HG02623 (cell line): ENCODE data around the gene RLF.
"Not testable (repeated sequence)": the region's sequence is repeated elsewhere in the genome, so short reads cannot be mapped to it uniquely, and the experiment has no call there.

ENCODE experiments used
- ATAC-seq: cut with Tn5 transposase; IDR thresholded peaks from one replicate; pipeline ENCODE4 v1.9.1; 2021; ENCODE audit warnings: moderate library complexity; ENCODE audit not compliant: unreplicated experiment

Gene RLF

DNA sequence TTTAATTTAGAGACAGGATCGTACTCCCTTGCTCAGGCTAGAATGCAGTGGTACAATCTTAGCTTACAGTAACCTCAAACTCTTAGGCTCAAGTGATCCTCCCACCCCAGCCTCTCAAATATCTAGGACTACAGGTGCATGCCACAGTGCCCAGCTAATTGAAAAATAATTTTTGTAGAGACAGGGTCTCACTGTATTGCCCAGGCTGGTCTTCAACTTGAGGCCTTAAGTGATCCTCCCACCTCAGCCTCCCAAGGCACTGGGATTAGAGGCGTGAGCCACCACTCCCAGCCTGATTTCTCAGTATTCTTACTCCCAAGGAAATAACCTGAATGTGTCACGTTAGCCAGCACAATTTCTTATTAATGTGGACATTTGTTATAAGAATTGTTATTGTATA is 9.8 kb downstream of the RLF start:
- ATAC-seq = no peak

DNA sequence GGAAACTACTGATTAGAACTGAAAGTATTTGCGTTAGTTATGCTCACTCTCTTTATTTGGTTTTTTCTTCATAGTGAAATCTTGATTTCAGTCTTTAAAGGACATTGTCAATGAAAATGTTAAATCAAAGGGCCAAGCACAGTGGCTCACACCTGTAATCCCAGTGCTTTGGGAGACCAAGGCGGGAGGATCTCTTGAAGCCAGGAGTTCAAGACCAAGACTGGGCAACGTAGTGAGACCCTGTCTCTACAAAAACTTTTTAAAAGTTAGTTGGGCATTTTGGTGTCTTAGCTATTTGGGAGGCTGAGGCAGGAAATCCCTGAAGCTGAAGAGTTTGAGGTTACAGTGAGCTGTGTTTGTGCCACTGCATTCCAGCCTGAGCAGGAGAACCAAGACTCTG is 13.6 kb downstream of the RLF start:
- ATAC-seq = no peak

DNA sequence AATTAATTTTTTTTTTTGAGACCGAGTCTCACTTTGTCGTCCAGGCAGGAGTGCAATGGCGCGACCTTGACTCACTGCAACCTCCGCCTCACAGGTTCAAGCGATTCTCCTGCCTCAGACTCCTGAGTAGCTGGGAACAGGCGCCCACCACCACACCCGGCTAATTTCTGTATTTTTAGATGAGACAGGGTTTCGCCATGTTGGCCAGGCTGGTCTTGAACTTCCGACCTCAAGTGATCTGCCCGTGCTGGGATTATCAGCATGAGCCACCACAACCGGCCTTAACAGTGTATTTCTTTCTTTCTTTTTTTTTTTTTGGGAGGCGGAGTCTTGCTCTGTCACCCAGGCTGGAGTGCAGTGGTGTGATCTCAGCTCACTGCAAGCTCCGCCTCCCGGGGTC is 15.8 kb downstream of the RLF start:
- not testable (repeated sequence) for ATAC-seq

DNA sequence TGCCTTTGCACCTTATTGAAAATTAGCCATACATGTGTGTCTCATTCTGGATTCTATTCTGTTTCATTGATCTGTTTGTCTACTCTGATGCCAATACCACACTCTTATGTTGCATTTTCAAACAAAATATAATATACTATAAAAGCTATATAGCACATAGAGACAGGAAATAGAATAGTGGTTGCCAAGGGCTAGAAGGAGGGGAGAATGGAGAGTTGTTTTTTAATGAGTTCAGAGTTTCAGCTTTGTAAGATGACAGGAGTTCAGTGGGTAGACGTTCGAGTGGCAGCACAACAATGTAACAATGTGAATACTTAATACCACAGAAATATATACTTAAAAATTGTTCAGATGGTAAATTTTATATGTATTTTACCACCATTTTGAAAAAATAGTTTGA is 17.0 kb downstream of the RLF start:
- ATAC-seq = no peak

DNA sequence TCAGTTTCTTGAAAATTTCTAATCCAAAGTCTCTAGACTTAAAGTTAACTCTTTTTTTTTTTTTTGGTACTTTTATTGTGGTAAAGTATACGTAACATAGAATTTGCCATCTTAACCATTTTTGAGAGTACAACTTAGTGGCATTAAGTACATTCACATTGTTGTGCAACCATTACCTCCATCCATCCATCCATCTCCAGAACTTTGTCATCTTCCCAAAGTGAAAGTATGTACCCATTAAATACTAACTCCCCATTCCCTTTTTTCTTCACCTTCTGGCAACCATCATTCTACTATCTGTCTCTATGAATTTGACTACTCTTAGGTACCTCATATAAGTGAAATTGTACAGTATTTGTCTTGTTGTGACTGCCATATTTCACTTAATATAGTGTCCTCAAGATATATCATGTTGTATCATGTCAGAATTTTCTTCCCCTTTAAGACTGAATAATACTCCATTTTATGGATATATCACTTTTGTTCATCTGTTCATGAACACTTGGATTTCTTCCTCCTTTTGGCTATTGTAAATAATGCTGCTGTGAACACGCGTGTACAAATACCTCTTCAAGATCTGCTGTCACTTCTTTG is 18.4 kb downstream of the RLF start:
- ATAC-seq = no peak

DNA sequence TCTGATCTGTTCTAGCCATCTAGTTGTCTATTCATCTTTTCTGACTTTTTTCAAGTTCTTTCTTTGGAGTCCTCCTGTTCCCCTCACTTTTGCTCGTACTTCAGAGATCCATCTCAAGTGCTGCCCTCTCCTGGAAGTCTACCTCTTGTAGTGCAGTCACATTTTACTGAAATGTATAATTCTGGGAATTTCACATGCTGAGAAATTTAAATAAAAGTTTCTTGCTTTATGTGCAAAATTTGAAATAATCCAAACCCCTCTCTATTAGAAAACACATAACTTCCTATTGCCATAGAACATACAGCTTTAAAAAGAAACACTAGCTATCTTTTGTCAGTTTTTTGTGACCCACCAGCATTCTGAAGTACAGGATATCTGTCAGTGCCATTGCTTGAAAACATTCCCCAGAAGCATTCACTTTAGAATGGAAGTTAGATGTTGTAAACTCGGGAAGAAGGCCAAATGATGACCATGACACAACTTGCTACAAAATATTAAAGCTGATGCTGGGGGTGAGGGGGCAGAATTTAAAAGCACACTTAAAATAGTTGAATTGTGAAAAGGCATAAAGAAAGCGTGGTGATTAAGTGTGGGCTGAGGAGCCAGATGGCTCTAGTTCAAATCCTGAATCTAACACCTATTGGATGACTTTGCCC is 22.0 kb downstream of the RLF start:
- ATAC-seq = no peak

DNA sequence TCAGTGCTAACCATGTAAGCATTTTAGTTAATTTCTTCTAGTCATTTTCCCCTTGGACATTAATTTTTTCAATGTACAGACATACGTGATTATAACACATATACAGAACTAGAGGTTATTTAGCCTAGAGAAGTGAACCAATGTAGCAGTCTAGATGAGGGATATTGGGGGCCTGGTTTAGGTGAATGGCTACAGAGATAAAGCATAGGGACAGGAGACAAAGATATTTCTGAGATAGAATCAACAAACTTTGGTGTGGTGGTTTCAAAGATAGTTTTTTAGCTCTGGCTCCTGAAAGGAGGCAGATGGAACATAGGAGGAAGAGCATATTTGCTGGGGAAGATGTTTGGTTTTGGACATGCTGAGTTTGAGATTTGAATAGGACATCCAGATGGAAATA is 23.0 kb downstream of the RLF start:
- no peak for ATAC-seq

DNA sequence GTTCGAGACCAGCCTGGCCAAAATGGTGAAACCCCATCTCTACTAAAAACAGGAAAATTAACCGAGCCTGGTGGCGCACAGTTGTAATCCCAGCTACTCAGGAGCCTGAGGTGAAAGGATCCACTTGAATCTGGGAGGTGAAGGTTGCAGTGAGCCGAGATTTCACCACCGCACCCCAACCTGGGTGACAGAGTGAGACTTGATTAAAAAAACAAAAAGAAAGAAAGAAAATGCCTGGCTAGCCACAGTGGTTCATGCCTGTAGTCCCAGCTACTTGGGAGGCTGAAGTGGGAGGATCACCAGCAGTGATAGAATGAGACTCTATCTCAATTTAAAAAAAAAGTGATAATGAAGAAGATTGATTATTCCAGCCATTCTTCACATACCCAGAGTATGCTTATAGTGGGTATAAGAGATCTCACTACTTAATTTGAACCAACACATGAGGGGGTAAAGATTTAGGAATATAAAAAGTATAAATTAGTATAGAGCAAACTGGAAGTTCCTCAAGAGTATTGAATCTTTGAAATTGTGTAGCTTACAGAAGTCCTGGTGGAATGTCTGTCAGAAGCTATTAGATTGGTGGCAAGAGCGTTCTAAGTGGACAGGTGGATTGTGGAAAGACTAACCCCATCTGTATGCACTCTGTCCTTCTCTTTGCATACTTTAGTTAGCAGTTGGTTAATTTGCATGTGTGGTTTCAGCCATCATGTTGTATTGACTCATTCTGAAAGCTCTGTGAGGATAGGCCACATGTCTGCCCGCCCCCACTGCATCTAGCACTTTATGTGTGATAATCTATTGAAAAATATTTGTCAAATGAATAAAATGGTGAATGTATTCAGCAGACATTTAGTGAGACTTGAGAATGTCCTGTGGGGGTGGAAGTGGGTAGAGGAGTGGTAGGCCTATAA is 25.0 kb downstream of the RLF start:
- peak; percentile 94 for ATAC-seq

DNA sequence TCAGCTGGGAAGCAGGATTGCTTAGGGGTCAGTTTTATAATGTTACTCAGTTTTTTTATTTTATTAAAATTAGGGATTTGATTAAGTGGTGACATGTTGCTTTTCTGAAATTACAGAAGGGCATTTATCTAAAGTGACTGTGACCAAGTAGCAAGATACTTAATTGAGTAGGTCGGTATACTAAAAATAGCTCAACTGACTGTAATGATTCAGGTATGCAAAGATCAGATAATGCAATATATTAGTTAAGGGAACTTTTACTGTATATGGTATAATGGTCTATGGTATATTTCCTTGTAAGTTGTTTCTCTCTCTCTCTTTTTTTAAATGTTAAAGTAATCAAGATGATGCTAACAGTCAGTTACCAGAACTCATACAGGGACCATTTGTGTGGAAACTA is 26.2 kb downstream of the RLF start:
- no peak for ATAC-seq

DNA sequence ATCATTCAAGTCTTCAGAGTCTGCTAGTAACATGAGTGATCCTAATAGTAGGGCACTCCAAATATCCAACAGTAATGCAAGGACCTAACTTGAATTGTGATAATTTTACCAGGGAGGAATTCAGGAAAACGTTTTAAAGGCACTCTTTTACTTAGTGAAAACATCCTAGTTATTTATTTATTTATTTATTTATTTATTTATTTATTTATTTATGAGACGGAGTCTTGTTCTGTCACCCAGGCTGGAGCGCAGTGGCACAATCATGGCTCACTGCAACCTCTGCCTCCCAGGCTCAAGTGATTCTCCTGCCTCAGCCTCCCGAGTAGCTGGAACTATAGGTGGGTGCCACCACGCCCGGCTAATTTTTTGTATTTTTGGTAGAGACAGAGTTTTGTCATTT is 33.5 kb downstream of the RLF start:
- not testable (repeated sequence) for ATAC-seq

DNA sequence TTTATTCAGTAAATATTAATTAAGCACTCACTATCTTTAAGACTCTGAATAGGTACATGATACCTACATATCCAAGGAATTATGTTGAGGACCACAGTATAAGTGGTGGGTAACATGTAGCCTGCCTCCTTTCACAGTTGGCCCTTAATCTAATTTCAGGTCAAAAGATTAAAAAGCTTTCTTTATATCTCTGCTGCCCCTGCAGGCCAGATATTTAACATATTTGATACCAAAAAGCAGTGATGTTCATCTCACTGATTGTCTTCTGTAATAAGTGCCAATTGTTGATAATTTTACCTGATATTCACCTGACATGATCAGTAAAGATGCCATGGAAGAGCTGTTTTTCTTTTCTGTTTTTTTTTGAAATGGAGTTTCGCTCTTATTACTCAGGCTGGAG is 36.5 kb downstream of the RLF start:
- no peak for ATAC-seq

DNA sequence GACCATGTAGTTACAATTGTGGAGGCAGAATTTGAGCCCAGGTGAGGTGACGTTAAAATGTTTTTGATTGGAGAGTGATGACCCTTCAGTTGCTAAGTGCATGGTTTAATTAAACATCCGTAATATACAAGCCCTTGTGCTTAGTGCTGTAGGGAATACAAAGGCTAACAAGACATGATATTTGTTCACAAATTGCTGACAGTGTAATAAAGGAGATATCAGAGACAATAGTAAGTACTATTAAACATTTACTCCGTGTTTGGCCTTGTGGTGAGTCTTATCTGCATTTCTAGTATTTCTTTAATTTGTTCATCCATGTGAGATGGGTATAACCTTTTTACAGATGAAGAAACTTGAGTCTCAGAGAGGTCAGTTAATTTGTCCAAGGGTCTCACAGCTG is 37.9 kb downstream of the RLF start:
- no peak for ATAC-seq

DNA sequence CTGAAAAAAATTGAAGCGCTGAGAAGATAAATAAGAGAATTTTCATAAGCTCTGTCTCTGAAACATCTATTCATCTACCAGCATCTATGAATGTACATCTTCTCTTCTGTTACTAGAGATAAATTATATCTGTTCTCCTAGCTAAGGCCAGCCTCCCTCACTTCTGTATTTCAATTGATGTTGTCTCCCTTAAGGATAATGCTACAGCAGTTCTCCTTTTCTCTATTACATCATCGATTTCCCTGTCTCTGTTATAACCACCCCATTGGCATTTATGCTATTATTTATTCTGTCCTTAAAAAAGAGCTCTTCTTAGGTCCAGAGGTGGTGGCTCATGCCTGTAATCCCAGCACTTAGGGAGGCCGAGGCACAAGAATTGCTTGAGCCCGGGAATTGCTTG is 43.7 kb downstream of the RLF start:
- no peak for ATAC-seq

DNA sequence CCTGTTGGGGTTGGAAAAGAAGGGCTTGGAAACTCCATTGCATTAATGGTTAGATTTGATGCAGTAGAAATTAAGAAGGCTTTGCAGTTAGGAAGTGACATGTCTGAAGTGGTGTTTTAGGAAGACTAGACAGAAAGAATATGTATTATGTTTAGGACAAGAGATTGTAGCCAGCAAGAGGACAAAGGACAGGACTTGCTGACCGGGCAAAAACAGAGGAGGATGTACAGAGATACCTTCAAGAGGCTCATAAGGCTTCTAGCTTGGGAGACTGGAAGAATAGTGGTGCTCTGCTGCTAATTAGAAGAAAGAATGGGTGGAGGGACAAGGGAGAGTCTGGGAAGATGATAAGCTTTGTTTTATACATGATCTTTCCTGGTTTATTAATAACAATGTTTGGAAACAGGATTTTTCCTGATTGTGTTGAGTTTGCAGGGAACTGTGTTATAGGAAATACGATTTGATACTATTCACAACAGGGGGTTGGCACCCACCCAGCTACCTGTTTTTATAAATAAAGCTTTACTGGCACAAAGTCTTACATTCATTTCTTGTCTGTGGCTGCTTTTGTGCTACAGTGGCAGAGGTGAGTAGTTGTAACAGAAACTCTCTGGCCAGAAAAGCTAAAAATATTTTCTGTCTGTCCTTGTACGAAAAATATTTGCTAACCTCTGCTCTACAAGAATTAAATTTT is 49.5 kb downstream of the RLF start:
- no peak for ATAC-seq

DNA sequence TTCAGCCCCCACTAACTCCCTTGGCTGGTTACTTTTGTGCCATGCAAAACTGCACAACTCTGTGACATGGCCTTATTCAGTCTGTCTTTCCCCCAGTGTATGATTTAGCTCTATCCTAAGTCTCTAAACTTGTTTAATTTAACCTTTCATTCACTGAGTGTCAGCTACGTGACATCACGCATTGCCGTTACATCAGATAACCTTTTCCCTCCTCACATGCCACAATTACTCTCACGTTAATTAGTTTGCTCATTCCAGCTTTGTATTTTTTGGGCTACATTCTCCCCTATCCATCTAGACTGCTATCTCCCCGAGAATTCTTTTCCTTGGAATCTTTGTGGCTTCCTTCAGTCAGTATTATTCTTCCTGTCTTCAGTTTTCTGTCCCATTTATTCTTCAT is 57.1 kb downstream of the RLF start:
- ATAC-seq = no peak

DNA sequence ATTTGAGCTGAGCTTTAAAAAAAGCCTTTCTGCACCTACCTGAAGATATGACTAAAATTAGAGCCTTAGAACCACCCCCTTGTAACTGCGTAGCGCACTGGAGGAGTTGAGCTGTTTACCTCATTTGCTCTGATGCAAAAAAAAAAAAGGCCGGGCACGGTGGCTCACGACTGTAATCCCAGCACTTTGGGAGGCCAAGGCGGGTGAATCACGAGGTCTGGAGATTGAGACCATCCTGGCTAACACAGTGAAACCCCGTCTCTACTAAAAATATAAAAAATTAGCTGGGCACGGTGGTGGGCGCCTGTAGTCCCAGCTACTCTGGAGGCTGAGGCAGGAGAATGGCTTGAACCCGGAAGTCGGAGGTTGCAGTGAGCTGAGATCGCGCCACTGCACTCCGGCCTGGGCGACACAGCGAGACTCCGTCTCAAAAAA is 60.3 kb downstream of the RLF start:
- ATAC-seq = not testable (repeated sequence)

DNA sequence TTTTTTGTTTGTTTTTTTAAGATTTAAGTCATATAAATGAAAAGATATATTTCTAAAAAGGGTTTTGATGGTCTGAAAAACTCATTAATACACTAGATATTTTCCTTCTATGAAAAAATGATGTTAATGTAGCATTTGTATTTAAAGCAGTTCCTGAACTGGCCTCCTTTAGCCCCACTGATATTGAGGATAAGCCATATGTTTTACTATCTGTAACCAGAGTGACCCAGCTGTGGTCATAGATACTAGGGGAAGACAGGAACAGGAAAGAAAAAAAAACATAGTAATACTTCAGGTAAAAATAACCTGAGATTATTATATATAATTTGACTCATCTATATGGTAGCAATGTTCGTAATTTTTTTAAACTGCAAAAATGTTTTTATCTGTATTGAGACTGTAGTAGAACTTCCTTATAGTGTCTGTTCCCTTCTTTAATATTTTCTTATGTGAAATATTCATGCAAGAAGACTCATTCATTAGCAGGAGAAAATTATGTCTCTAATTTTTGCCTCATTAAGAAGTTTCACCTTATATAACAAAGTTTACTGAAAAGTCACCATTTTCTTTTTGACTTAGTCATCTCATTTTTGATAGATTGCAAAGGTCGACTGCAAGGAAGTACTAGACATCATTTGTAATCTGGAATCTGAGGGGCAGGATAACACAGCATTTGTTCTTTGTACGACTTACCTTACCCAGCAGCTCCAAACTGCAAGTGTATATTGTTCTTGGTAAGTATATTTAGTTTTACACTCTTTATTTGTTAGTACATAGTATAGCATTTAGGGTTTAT is 61.0 kb downstream of the RLF start:
- ATAC-seq = no peak

DNA sequence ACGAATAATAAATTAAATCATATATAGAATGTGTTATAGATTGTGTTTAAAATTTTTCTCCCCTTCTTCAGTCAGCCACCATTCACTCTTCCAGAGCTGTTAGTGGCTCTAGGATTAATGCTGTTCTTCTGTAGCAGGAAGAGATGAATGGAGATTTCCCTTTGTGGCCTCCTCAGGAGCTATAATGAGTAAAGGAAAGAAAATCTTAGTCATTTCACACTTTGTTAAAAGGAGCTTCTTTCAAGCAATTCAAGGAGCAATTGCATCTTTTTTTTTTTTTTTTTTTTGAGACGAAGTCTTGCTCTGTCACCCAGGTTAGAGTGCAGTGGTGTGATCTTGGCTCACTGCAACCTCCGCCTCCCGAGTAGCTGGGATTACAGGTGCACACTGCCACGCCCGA is 62.9 kb downstream of the RLF start:
- ATAC-seq = no peak

DNA sequence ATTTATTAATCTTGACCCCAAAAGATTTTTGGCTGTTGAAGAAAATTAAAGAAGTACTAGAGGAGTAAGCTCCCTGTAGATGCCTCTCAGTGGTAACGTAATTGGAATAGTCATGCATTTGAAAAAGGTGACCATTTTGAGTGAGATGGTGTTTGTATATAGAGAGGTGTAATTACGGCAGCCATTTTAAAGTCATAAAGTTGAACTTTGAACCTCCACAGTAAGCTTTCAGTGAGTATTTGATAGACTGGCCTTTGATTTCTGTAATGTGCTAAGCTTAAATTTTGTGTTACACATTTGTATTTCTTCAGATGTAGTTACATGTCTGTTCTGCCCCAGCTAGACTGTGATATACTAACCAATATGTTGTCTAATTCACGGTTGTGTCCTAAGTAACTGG is 65.0 kb downstream of the RLF start:
- no peak for ATAC-seq

DNA sequence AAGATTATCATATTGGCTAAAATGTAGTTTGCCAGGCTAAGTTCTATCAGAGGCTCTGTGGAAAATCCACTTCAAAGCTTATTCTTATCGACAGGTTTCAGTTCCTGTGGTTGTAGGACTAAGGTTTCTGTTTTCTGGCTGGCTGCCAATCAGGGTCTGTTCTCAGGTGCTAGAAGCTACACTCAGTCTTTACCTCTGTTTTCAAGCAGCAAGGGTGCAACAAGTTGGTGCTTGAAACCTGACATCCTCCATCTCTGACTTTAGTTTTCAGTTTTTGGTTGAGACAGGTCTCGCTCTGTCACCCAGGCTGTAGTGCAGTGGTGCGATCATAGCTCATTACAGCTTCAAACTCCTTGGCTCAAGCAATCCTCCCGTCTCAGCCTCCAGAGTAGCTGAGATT is 71.3 kb downstream of the RLF start:
- peak; percentile 78 for ATAC-seq

DNA sequence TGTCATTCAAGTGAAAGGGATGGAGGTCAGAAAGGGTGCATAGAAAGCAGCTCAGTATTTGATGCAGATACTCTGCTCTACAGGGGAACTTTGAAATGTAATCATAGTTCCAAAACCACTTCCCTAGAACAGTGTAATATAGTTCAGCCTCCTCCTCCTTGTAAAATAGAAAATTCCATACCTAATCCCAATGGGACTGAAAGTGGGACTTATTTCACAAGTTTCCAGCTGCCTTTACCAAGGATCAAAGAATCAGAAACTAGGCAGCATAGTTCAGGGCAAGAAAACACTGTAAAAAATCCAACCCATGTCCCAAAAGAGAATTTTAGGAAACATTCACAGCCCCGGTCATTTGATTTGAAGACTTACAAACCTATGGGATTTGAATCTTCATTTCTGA is 78.4 kb downstream of the RLF start:
- no peak for ATAC-seq
